SU-DHL-6 (cell line): ENCODE results near the gene FBP1.

Experiments used
- CTCF ChIP-seq: fragments of 200-600 bp; sonication (generic); IDR thresholded peaks from one replicate; pipeline ENCODE4 v1.5.1; 2017; ENCODE audit warnings: antibody characterized with exemption, mild to moderate bottlenecking, low read length, moderate library complexity; ENCODE audit not compliant: insufficient read depth, poor library complexity, severe bottlenecking
- EZH2phosphoT487 ChIP-seq: fragments of 200-600 bp; sonication (generic), shearing (Covaris generic); conservative IDR thresholded peaks from 2 replicates; pipeline ENCODE4 v1.6.1; 2018; ENCODE audit warnings: mild to moderate bottlenecking, antibody characterized with exemption, low read length, moderate library complexity, mixed read lengths

GRCh38 chr9:94600258-94600657 lies 39.1 kb downstream of the FBP1 start:
- TF ChIP-seq CTCF (no peak), EZH2phosphoT487 (no peak)
